ENCODE results near the gene TRAIP.
"Not testable (repeated sequence)": the region's sequence is repeated elsewhere in the genome, so short reads cannot be mapped to it uniquely, and the experiment has no call there.

Gene TRAIP

GRCh38 chr3:49790626-49791411 lies 65.5 kb downstream of the TRAIP start:
- DNase-seq = no peak

GRCh38 chr3:49788056-49788455 lies 68.3 kb downstream of the TRAIP start:
- DNase-seq = no peak

GRCh38 chr3:49787536-49787935 lies 68.8 kb downstream of the TRAIP start:
- no peak for DNase-seq

- DNase-seq = no peak
These were observed 69.2 kb downstream of the TRAIP start for GRCh38 chr3:49787182-49787464.

GRCh38 chr3:49786357-49787181 lies 69.8 kb downstream of the TRAIP start, which contains the start of gene IP6K1:
IP6K1 (minus strand) TSS chr3:49786542; CDS start chr3:49748040, 38,502 bp downstream.
- DNase-seq = peak; percentile 100

GRCh38 chr3:49785565-49786356 lies 70.6 kb downstream of the TRAIP start:
- DNase-seq = peak; percentile 60

GRCh38 chr3:49782277-49782676 lies 74.1 kb downstream of the TRAIP start:
- not testable (repeated sequence) for DNase-seq

GRCh38 chr3:49781415-49782199 lies 74.8 kb downstream of the TRAIP start:
- no peak for DNase-seq

- DNase-seq = not testable (repeated sequence)
These were observed 75.4 kb downstream of the TRAIP start for GRCh38 chr3:49780975-49781365.

GRCh38 chr3:49780080-49780974 lies 76.0 kb downstream of the TRAIP start:
- DNase-seq = no peak

- no peak for DNase-seq
These were observed 76.8 kb downstream of the TRAIP start for GRCh38 chr3:49779358-49780079.

Data from hematopoietic multipotent progenitor cell treated with erythropoietin and hydrocortisone succinate and interleukin-3 and kit ligand, for 4 days (in vitro differentiated cells).